Activated CD8-positive, alpha-beta memory T cell treated with anti-CD3 and anti-CD28 coated beads, Interleukin-2, amount 50 U/mL, for 48 hours (primary cell): Measurements from ENCODE around the gene COG5.

Experiments
- DNase-seq: peaks from one replicate; pipeline ENCODE4 v3.0.0-alpha.2; 2020

Gene COG5

DNA sequence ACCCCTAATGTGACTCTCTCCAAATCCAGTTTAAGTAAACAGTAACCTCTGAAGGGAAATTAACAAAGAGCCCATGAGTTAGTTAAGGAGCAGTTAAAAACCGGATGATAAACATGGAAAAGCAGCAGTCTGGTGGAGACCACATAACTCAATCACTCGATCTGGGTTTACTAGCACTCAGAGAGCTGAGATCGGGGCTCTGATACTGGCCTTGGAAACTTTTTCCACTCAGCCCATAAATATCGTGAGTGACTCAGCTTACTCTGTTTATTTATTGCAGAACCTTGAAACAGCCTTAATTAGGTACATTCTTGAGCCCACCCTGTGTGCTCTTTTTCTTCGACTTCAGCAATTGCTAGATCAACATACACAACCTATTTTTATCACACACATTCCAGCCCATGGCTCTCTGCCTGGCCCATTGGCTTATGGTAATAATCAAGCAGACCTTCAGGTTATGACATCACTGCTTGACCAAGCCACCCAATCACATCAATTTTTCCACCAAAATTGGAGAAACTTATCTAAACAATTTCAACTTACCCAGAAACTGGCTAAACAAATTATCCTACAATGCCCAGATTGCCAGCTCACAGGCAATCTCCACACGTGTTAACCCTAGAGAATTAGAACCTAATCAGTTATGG, 176.0 kb downstream of the COG5 start:
- DNase-seq: no peak

DNA sequence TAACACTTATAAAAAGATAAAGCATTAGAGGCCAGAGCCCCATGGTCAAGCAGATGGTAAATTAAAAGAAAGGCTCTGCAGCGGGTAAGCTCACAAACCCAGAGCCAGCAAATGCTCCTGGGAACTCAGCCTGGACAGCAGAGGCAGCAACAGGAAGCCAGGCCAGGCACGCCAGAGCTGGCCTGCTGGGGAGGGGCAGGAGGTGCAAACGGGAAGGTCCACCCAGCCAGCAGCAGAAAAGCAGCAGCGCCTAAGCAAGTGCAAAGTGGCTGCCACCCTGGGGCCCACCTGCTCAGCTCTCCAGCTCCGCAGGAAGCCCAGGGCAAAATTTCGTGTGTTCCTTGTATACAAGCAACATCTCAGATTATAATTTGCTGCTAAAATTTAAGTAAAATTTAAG, 176.6 kb downstream of the COG5 start:
- DNase-seq: no peak

DNA sequence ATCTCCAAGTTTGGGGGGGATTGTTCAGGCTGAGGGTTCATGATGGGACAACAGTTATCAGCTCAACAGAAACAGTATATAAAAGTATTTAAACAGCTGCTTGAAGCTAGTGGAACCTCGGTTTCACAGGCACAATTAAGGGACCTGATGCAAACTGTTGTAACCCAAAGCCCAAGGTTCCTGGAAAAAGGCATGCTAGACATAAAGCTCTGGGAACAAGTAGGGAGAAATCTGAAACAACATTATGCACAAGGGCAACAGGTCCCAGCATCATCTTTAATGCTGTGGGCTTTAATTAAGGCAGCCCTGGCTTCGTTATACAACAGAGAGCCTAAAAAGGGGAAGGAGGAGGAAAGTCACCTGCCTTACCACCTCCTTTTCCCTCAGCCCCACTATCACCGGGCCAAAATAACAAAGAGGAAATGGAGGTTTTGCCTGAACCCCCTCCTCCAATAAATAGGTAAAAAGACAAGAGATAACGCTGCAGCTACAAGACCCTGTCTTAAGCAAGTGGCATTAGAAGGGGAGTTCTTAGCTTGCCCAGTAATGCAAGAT, 177.1 kb downstream of the COG5 start:
- DNase-seq: no peak

DNA sequence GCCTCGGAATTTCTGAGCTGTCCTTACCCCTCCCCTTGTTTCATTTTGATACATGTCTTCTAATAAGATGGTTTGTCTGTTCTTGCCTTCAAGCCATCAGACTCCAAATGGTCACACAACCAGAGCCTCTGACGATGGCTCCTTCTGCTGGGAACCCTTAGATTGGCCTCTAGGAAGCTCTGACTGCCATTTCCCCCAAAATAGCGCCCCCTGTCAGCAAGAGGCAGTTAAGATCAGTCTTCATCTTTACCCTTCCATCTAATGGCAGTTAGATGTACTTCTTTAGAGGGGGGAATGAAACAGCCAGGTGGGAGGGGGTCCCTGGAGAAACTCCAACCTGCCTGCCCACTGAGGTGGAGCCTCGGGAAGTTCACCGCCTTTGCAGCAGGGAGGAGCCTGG, 179.7 kb downstream of the COG5 start:
- no peak for DNase-seq

DNA sequence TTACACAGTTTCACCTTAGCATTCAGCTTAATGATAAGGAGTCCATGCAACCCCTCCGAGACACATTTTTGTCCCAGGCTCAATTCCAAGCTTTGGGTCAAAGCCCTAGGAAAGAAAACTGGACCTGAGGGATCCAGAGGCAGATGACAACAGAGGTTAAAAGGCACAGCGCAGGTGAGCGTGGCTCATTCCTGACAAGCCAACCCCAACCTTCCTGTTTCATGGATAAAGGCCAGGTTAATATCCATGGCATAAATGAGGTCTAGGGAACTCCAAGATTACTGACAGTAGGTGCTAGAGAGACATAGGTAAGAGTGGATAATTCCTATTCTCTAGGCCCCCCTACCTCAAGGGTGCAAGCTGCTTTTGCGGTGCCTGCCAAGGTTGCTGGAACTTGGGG, 180.5 kb downstream of the COG5 start:
- no peak for DNase-seq

DNA sequence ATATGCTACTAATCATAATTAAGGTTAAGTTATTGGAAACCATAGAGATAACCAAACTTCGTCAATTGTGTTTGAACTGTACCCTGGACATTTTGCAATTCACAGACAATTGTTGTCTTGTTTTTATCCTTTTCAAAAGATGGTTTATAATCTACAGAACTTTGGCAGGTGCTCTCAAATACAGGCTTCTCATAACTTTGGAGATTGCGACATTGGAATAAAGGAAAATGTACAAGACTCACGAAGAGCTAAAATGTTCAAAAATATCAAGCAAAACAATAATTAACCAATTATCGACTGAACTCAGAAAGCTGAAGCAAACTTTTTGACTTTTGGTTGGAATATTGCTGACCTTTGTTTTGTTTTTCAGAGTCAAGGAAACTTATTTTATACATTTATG, 182.3 kb downstream of the COG5 start:
- no peak for DNase-seq

DNA sequence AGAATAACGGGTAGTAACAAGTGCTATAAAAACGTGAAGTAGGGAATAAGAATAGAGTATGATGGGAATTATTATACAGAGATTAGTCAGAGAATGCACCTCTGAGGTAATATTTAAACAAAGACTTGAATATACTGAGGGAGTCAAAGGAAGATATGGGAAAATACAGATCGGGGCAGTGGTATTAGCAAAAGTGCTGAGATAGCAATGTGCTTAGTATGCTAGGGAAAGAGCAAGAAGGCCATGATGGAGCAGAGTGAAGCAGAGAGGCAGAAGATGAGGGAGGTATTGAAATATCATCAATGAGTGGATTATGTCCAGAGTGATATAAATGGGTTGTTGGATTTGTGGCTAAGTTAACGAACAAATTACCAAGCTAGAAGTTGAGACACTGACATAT, 190.4 kb downstream of the COG5 start:
- no peak for DNase-seq

DNA sequence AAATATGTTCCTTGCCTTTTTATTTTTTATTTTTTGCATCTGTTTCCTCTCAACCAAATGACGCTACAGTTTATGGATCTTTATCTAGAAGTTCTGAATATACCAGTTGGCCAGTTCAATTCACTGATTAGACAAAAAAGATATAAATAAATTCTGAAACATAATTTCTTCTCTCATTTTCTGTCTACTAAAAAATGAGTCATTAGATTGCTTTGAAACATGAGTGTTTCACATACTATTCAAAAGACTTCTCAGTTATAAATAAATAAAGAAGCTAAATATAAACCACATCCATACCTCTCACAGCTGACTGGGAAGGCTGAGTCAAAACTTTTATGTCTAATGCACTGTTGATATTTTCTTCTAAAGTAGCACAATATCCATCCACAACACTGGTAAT, 191.4 kb downstream of the COG5 start:
- DNase-seq: no peak

DNA sequence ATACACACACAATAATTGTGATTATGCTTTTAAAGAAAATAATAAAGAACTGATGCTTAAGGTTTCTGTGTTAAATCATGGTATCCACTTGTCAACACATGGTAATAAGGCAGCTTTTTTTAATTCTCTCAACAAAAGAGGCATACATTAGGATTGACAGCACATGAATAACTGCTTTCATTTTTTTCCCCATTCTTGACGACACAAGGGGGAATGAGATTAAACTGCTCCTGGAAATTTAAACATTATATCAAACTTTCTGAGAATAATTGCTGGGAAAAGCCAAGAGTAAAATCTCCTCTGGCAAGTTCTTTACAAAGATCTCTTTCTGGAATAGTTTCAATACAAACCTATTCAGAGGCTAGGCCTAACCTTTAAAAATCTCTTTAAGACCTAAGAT, 192.9 kb downstream of the COG5 start:
- DNase-seq: no peak

DNA sequence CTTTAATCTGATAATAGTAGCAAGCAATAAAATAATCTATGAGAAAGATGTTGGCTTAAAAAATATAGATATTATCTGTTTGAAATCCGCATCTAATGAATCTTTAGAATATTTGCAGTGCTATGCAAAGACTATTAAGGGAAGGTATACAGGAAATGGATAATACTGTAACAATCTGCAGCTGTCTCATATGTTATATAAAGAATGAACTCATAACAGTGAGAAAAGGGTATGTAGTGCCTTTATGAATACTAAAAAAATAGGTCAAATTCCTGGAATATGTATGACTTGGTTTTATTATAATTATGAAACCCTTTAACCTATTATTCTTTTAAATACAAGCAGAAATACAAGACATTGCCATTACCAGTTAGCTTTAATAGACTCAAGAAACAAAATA, 198.9 kb downstream of the COG5 start:
- DNase-seq: no peak

DNA sequence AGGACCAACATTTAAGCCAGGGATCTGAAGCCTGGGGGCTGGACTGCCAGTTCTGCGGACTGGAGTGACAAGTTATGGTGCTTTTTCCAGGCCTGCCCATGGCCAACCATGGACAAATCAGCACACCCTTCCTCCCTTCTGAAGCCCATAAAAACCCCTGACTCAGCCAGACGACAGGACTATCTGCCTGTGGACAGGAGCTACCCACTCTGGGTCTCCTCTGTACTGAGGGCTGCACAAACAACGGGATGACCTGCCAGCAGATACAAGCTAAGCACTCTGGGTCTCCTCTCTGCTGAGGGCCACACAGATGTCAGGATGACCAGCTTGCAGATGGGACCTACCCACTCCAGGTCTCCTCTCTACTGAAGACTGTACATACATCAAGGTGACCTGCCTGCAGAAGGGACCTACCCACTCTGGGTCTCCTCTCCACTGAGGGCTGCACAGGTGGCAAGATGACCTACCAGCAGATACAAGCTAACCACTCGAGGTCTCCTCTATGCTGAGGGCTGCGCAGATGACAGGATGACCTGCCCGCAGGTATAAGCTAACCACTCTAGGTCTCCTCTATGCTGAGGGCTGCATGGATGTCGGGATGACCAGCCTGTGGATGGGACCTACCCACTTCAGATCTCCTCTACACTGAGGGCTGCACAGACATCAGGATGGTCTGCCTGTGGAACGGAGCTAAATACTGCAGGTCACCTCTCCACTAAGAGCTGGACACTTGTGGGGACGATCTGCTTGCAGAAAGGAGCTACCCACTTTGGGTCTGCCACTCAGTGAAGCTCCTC, 204.0 kb downstream of the COG5 start:
- no peak for DNase-seq

DNA sequence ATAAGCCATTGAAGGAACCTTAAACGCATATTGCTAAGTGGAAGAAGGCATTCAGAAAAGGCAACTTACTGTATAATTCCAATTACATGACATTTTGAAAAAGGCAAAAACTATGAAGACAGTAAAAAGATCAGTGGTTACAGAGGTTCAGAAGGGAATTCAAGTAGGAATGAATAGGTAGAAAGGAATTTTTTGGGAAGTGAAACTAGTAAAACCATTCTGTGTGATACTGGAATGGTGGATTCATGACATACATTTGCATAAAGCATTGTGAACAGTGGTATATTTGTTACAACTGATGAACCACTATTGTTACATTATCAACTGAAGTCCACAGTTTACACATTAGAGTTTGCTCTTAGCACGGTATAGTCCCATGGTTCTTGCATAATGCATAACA, 208.1 kb downstream of the COG5 start:
- DNase-seq: no peak

DNA sequence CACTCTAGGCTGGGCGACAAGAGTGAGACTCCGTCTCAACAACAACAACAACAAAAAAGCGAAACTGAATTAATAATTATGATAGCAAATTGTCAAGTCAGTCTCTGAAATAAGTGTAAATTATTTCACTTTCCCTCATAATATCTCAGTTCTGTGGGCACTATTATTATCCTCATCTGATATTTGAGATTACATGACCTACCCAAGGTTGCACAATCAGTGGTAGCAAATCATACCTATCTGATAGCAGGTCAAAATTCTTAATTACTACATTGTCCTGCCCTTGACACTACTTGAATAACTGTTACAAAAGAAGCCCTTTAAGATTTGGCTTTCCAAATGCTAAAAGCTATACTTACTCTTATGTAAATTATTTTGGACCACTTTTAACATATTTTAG, 209.1 kb downstream of the COG5 start:
- DNase-seq: no peak

DNA sequence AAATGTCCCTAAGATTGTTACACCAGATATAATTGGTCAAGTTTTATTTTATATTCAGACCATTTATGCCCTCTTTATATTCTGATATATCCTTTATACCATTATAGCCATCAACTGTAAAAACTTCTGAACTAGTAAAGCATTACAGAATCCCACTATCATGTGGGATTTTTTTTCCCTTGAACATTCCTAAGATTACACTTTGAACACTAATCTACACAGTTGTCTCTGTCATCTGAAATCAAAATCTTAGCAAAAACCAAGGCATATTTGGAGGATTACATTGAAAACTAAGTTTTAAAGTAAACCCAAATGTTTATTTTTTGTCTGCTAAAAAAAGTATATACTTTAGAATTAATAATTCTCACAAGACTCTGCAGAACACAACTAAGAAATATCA, 210.0 kb downstream of the COG5 start:
- DNase-seq: no peak

DNA sequence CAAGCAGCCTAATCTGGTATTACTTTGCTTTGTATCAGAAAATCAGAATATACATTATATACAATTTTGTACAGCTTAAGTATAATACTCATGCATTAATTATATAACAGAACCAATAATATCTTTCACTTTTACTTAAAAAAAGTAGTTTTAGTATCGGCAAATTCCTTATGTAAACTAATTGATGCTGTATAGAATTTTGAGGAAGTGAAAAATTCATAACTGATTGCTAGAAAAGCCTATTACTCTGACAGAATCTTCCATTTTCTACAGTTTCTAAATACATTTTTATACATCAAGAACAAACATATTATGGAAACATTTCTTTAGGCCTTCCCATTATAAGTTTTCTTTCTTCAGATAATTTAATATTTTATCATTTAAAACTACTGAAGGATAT, 217.8 kb downstream of the COG5 start:
- DNase-seq: no peak

DNA sequence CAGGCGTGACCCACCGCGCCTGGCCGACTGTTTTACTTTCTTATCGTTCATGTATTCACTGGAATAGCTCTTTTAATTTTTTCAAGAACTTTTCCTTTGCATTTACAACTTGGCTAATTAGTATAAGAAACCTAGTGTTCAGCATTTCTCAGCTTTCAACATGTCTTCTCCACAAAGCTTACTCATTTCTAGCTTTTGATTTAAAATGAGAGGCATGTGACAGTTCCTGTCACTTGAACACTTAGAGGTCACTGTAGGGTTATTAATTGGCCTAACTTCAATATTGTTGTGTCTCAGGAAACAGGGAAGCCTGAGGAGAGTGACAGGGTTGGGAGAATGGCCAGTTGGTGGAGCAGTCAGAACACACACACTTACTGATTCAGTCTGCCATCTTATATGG, 218.9 kb downstream of the COG5 start:
- no peak for DNase-seq

DNA sequence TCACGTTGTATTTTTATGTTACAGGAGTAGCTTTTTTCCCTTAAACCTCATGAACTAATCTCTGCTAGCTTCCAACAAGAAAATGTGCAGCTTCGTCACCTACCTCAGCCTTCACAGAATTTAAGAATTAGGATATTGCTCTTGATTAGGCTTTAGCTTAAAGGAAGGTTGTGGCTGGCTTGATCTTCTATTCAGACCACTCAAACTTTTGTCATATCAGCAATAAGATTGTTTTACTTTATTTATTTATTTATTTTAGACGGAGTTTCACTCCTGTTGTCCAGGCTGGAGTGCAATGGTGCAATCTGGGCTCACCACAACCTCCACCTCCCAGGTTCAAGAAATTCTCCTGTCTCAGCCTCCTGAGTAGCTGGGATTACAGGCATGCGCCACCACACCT, 219.4 kb downstream of the COG5 start:
- no peak for DNase-seq

DNA sequence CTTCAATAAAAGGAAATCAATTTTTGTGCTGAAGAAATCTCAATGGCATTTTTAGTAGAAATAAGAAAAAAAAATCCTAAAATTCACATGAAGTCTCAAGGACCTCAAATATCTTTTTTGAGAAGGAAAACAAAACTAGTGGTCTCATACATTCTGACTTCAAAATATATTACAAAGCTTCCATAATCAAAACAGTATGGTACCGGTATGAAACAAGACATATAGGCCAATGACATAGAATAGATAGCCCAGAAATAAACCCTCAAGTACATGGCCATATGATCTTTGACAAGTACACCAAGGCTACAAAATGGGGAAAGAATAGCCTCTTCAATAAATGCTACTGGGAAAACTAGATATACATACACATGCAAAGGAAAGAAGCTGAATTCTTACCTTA, 225.6 kb downstream of the COG5 start:
- DNase-seq: no peak

DNA sequence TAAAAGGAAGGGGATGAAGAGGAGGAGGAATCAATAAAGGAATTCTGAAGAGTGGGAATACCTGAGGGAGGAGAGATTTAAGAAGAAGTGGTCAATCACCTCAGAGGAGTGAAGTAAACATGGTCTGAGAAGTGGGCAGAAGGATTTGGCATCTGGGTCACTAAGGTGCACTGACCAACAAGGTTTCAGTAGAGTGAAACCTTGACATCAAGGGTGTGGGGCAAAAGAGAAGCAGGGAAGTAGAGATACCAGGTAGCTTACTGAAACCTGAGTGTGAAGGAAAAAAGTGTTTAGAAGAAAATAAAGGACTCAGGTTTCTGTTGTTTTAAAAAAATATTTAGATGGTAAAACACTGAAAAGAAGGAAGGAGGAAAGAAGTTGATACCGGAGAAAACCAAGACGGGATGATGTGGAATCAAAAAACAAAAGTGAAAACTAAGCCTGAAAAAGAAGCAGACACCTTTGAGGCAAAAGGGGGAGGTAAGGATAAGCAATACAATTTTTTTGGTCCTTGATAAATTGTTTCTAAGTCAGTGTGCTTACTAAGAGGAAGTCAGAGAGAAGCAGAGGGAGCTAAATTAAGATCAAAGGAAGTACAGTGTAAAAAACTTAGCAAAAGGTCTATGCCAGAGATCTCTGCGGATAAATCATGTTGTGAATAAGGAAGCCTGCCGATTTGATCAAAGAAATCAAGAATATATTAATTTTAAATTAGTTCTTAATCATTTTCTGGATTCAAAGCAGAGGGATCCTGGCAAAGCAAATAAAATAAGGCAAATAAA, 231.0 kb downstream of the COG5 start:
- no peak for DNase-seq

DNA sequence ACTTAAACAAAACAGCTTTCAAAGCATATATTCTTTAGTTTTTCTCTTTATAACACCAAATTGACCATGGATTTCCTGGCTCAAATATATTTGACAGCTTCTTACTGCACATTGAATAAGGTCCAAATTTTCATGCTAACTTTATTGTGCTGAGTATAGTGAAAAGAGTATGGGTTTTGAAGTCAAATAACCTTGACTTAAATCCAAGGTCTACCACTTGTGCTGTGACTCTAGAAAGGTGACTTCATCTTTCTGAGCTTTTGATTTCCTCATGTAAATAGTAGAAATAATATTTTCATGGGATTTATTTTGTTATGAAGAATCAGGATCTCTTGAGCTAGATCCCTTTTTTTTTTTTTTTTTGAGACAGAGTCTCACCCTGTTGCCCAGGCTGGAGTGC, 233.2 kb downstream of the COG5 start:
- no peak for DNase-seq

DNA sequence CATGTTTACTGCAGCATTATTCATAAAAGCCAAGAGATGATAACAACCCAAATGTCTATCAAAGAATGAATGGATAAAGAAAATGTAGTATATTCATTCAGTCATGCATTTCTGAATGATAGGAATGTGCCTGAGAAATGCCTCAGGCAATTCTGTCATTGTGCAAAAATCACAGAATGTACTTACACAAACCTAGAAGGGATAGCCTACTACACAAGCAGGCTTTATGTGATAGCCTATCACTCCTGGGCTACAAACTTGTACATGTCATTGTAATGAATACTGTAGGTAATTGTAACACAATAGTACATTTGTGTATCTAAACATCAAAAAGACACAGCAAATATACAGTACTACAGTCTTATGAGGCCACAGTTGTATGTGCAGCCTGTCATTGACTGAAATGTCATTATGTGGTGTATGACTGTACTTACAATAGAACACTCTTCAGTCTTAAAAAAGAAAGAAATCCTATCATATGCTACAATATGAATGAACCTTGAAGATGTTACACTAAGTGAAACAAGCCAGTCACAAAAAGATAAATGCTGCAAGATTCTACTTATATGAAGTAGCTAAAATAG, 235.6 kb downstream of the COG5 start:
- no peak for DNase-seq

DNA sequence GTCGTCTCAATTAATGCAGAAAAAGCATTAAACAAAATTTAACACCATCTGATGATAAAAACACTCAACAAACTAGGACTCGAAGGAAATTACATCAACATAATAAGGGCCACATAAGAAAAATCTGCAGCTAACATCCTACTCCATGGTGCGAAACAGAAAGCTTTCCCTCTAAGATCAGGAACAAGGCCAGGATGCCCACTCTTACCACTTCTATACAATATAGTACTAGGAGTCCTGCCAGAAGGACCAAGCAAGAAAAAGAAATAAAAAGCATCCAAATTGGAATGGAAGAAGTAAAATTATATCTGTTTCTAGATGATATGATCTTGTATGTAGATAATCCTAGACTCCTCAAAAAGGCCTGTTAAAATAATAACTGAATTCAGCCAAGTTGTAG, 237.7 kb downstream of the COG5 start:
- DNase-seq: no peak

DNA sequence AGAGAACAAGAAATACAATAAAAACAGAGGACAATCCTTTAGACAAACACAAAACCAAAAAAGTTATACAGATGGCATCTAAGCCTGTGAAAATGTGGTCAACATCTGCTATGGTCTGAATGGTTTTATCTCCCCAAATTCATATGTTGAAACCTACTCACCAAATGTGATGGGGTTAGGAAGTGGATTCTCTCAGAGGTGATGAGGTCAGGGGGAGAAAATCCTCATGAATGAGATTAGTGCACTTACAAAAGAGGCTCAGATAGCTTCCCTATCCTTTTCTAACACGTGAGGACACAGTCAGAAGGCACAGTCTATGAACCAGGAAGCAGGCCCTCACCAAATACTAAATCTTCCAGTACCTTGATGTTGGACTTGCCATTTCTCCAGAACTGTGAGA, 241.7 kb downstream of the COG5 start:
- DNase-seq: no peak

DNA sequence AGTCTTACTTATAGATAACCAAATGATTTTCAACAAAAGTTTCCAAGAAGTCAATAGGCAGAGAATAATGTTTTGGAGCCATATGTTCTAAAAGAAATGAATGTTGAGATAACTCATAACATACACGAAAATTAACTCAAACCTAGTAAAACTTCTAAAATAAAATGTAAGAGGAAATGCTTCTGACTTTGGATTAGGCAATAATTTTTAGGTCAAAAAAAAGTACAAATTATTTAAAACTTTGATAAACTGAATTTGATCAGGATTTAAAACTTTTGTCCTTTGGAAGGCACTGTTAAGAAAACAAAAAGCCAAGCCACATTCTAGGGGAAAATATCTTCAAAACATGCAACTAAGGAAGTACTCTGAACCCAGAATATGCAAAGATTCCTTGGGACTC, 242.1 kb downstream of the COG5 start:
- no peak for DNase-seq
